HS-5 (cell line): ENCODE measurements around the gene PKDCC.

Experiments
- DNase-seq: peaks from one replicate; pipeline ENCODE4 v3.0.0-alpha.2; 2012; ENCODE audit warnings: low read depth

Gene PKDCC

GRCh38 chr2:42047488-42048298, at the start of gene PKDCC:
PKDCC (plus strand) TSS chr2:42048021; CDS start chr2:42048200, 179 bp downstream.
- DNase-seq = no peak

GRCh38 chr2:41998186-41999127, 49.4 kb upstream of the PKDCC start:
- no peak for DNase-seq

DNA sequence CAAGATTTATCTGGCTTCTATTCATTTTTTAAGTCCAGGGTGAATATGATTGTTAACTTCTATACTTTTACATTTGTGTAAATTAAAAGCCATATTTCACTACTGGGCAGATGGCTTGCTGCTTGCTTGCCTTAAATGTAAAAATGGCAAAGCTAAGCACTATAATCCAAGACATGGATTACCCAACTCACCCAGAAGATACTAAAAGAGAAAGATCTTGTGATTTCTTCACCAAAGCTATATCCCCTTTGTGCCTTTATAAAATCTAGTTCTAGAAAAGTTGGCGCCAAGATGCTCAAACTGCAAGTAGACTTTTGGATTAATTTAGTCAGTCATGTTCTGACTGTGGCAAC, 48.7 kb upstream of the PKDCC start:
- DNase-seq = no peak

DNA sequence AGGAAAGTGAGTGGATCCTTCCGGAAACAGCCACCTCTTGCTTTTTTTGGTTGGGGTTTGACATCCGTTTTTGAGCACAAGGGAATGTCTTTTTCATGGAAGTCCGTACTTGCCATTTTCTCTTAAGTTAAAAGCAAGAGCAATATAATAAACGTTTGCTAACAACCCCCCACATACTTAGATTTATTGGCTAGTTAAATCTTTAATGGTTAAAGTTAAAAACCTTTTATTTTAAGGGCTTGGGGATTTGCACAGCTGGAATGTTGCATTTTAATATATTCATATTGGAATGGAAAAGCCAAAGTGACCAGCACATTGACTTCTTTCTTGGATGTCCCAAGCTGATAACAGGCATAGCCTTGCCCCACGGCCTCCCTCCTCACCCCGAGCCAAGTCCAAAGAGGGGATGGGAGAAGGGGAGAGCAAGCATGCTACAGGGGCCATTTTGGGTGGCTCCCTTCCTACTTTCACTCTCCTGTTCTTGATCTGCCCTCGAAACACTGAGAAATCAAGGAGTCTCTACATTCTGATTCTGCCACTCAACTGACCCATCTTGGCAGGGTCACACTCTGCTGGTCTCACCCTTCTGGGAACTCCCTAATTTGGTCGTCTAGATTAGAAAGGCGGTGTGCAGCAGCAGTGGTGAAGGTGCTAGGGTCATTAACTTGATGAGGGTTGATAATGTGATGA, 48.1 kb upstream of the PKDCC start:
- no peak for DNase-seq

- no peak for DNase-seq
Observed at GRCh38 chr2:42001711-42002201, 46.1 kb upstream of the PKDCC start.

DNA sequence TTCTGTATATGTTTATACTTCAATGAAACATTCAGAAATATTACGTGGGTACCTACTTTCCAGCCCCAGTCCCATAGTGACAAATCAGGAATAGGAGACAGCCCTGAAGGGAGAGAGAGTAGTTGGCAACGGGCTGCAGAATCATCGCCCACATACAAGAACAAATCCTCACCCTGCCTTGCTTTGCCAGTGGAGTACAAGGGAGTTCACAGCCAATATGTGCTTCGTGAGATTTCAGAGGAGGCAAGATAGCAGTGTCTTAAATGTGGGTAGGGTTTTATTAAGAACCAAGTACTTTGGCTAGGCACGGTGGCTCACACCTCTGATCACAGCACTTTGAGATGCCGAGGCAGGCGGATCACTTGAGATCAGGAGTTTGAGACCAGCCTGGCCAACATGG, 40.3 kb upstream of the PKDCC start:
- no peak for DNase-seq

DNA sequence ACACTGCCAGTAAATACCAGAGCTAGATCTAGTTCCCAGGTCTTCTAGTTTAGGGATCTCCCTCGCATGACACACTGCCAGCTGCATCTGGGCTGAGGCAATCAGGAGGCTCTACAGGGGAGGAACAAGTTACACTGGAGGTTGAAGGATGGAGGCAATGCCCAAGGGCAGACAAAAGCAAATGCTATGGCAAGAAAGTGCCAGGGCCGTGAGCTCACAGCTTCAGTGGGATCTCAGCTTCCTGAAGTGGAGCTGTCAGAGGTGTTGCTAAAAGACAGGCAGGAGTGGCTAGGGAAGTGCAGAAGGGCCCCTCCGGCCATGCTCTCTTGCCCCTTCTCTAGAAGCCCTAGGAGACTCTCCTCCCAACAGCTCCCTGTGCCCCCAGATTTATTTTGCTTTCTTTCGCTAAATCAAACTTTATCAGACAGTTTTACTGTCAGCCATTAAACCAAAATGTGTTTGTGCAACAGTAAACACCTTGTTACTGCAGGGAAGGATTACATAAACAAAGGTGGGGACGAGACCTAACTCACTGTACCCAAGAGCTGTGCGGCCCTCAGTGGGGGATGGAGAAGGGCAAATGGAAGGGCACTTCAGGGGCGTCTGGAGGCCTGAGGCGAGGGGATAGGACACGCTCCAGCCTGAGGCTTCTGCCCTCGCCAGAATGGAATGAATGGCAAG, 39.4 kb upstream of the PKDCC start:
- DNase-seq = no peak

DNA sequence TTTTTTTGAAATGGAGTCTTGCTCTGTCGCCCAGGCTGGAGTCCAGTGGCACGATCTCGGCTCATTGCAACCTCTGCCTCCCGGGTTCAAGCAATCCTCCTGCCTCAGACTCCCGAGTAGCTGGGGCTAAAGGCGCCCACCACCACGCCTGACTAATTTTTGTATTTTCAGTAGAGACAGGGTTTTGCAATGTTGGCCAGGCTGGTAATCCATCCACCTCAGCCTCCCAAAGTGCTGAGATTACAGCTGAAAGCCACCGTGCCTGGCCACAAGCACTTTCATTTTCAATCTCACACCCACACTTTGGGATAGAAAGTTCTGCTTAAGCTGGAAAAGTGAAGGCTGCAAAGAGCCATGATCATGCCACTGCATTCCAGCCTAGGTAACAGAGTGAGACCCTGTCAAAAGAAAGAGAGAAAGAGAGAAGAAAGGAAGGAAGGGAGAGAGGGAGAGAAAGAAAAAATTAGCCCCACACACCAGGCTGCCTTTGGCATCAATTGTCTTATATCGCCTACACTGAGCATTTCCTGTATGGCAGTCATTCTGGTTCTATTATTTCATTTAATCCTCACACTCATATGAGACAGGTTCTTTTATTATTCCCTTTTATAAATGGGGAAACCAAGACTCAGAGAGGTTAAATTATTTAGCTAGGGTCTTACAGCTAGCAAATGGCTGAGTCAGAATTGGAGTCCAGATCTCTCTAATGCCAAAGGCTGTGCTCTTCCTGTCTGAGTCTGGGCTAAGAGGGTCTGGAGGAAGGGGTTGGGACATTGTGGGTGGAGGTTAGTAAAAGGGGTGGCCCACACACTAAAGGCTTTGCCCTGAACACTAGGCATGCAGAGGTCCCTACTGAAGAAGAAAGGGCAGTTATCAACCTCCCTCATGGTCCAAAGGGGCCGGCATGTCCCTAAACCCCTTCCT, 37.9 kb upstream of the PKDCC start:
- DNase-seq = no peak

- DNase-seq = peak; percentile 23
Observed at GRCh38 chr2:42010743-42011298, 37.0 kb upstream of the PKDCC start.

DNA sequence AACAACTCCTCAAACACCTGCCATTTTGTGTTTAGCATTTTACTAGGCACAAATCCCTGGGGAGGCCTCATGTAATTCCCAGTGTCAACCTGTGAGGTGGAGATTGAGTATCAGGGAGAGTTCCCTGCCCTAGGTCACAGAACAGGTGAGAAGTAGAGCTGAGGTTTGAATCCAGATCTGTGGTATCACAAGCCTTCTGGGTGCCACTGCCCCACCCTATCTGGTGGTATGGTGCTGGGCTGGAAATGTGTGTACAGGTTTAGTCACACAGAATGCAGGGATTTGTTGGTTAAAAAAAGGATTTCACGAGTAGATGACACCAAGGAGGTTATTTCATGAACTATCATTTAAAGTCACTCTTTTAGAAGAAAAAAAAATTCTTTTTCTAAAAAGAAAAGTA, 35.7 kb upstream of the PKDCC start:
- DNase-seq = no peak

- DNase-seq = no peak
Observed at GRCh38 chr2:42012651-42013050, 35.2 kb upstream of the PKDCC start.

- no peak for DNase-seq
Observed at GRCh38 chr2:42013409-42013808, 34.4 kb upstream of the PKDCC start.

DNA sequence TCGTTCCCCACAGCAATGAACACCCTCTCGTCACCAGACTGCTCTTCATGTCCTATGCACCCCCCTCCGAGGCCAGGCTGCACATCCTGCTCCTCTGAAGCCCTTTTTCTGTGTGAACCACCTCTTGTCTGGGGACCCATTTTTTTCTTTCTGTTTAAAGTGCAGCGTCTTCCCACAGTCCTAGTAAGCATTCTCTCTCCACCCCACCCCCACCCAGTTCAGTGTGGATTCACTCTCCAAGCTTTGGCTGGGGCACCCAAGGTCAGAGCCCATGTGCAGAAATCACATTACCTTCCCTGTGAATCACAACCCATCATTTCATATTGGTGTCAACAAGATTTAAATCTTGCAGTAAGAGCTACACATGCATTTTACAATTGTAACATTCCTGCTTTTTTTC, 26.4 kb upstream of the PKDCC start:
- DNase-seq = no peak

DNA sequence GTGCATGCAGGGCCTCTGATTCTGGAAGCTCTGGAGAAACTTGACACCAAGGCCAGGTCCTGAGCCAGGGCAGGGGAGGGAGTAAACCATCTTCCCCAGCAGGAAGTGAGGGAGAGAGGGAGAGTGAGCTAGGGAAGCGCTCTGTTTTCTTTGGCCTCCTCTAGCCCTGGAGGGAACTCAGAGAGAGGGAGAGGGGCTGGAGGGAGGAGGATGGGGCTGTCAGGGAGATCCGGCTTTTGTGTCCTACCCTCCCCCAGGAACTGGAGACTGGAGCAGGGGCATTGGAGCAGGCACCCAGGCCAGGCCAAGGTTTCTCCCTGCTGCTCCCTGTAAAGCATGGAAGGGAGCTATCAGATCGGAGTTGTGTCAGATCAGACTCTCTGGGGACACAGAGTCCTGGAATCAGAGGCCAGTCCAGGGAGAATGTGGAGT, 22.7 kb upstream of the PKDCC start:
- DNase-seq = no peak

DNA sequence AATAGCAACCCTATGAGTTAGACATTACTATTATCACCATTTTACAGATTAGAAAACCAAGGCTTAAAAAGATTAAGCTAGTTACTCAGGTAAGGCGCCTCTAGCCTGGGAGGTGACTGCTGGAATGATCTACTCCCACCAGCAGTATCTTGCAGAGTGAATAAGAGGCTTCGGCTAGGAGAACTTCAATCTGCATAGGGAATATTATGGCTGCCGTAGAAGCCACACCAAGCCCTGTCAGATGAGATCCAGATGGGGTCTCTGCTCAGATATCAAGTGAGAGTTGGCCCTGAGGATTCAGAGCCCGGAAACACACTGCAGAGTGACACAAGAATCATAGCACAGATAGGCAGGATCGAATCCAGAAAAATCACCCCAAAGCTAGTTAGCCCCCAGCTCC, 21.5 kb upstream of the PKDCC start:
- DNase-seq = no peak

- DNase-seq = no peak
Observed at GRCh38 chr2:42028571-42029148, 19.2 kb upstream of the PKDCC start.

DNA sequence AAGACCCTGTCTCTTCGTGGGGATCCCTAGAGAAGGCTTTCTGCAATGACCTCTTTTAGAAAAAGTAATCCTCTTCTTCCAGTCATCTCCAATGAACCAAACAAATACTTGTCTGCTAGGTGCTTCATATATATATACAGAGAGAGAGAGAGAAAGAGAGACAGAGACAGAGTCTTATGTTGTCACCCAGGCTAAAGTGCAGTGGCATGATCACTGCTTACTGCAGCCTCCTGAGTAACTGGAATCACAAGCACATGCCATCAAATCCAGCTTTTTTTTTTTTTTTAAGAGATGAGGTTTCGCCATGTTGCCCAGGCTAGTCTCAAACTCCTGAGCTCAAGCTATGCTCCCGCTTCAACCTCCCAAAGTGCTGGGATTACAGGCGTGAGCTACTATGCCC, 18.6 kb upstream of the PKDCC start:
- no peak for DNase-seq

- DNase-seq = no peak
Observed at GRCh38 chr2:42029639-42030199, 18.1 kb upstream of the PKDCC start.

- DNase-seq = no peak
Observed at GRCh38 chr2:42030200-42030759, 17.5 kb upstream of the PKDCC start.
